ENCODE results near the gene DYRK3. TPM values are rescaled to one million over a fixed set of nuclear protein-coding genes. Genes with fewer than 3 reads are reported as not detected.

DYRK3 gene
- total and polyA plus RNA-seq, 9 of the 15 experiments (the other 6 are each of a cell fraction or from before 2014, with no cell fraction given) = 4.5 to 33.7 (median 25.7) TPM

GRCh38 chr1:206635080-206635977, at the start of gene DYRK3 (continued):
- TF ChIP-seq RERE (CRISPR knock-in tag; IDR thresholded peaks at IDR 0.05; ENCODE audit: borderline replicate concordance) (peak; percentile 83; the same call in 1 of the 2 replicates), NONO (IDR thresholded peaks at IDR 0.05; ENCODE audit: low read depth in 2 of 2, low read length in 1 of 2) (peak in 1 of 2 experiments; percentile 67), HMBOX1 (IDR thresholded peaks at IDR 0.05) (no peak; the same call in 1 of the 2 replicates), FOXP4 (CRISPR knock-in tag; IDR thresholded peaks at IDR 0.05; ENCODE audit: borderline replicate concordance) (peak; percentile 50; the same call in 1 of the 2 replicates), TRIM28 (IDR thresholded peaks at IDR 0.05) (no peak), KLF13 (tag; IDR thresholded peaks at IDR 0.05; ENCODE audit: borderline replicate concordance, low read depth) (peak; percentile 89; the same call in 1 of the 2 replicates), ZNF79 (CRISPR knock-in tag; IDR thresholded peaks at IDR 0.05; ENCODE audit: low read depth) (no peak), MCM3 (IDR thresholded peaks at IDR 0.05) (no peak), CREB3 (tag; conservative IDR thresholded peaks at IDR 0.05; ENCODE audit: low read depth) (no peak), ESRRB (CRISPR knock-in tag; IDR thresholded peaks at IDR 0.05; ENCODE audit: borderline replicate concordance) (no peak), MEF2D (tag; conservative IDR thresholded peaks at IDR 0.05; ENCODE audit: low read depth) (no peak), NR4A1 (CRISPR knock-in tag; IDR thresholded peaks at IDR 0.05) (no peak; the same call in 1 of the 2 replicates), NR4A1 (tag; IDR thresholded peaks at IDR 0.05) (no peak), CHAMP1 (IDR thresholded peaks at IDR 0.05) (no peak)
